CD4-positive, alpha-beta T cell treated with Interleukin-2 at 100 ng/mL for 4 hours (primary cell): ENCODE data around the gene GRIK3.
"Not testable (repeated sequence)": the region's sequence is repeated elsewhere in the genome, so short reads cannot be mapped to it uniquely, and the experiment has no call there.

Experiments
- DNase-seq: peaks from one replicate; pipeline ENCODE4 v3.0.0-alpha.2; 2020; ENCODE audit warnings: low spot score

GRIK3 gene

DNA sequence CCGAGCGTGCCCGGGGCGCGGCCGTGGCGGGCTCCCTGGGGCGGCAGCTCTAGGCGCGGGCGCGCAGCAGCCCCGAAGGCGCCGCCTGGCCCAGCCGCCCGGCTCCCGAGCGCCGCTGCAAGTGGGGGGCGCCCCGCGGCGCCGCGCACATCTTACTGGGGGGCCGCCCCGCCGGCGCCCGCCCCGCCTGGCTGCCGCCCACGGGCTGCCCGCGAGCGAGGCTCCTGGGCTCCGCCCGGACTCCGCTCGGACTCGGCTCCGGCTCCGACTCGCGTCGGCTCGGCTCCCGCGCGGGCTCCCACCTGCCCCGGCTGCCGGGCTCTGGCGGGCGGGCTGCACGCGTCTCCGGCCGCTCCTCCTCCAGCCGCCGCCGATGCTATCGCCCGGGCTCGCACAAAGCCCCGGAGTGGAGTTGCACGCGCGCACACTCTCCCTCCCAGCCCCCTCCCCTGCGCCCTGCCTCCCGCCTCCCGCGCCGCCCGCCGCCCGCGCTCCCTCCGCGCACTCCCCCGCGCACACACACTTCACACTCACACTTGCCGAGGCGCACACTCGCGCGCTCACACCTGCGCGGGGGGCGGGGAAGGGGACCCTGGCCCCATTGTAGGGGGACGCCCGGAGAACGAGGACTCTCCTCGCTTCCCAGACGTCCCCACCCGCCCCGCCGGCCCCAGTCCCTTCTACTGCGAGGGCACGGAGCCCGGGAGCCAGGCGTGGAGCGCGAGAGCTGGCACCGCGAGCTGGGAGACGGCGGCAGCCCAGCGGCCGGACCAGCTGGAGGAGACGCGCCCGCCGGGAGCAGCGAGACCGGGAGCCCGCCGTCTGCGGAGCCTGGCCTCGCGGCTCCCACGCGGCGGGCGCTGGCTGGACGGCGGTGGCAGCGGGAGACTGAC is at the start of gene GRIK3:
GRIK3 (minus strand) TSS at position 395 of the 893 bp plus-strand sequence. CDS start 407 bp downstream, outside the sequence.
- no peak for DNase-seq

DNA sequence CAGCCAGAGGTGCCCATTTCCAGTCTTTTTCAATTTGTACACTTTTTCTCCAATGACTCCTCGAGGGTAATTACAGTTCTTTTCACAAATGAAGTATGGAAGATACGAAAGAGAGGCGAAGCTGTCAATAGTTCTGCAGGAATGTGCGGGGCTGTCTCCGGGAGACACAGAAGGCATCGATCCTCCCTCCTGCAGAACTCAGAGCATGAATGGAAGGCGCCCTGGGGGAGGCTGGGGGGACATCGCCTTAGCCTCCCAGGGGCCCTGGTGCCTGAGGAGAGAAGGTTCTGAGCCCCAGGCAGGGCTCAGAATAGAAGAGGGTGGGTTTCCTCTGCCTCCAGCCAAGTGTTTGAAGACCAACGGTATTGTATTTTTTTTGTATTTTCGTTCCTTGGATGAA is 49.7 kb upstream of the GRIK3 start:
- DNase-seq = no peak

DNA sequence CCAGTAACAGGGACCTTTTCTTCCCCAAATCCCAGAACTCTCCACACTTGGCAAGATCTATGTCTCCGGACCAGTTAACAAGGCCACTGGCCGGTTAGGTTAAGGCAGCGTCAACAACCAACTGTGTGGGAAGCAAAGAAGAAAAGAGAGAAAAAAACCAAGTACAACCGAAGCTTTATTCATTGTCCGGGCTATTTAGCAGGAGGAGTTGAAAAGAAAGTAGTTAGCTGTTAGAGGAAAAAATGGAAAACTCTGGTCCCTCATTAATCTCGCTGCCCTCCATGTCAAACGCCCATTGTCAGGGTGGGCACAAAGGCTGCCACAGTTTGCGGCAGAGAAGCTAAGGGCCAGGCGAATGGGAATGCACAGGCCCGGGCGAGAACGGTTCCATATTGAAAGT is 49.3 kb upstream of the GRIK3 start:
- no peak for DNase-seq

DNA sequence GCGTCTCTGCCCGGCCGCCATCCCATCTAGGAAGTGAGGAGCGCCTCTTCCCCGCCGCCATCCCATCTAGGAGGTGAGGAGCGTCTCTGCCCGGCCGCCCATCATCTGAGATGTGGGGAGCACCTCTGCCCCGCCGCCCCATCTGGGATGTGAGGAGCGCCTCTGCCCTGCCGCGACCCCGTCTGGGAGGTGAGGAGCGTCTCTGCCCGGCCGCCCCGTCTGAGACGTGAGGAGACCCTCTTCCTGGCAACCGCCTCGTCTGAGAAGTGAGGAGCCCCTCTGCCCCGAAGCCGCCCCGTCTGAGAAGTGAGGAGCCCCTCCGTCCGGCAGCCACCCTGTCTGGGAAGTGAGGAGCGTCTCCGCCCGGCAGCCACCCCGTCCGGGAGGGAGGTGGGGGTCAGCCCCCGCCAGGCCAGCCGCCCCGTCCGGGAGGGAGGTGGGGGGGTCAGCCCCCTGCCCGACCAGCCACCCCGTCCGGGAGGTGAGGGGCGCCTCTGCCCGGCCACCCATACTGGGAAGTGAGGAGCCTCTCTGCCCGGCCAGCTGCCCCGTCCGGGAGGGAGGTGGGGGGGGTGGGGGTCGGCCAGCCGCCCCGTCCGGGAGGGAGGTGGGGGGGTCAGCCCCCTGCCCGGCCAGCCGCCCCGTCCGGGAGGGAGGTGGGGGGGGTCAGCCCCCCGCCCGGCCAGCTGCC is 46.1 kb upstream of the GRIK3 start:
- not testable (repeated sequence) for DNase-seq

DNA sequence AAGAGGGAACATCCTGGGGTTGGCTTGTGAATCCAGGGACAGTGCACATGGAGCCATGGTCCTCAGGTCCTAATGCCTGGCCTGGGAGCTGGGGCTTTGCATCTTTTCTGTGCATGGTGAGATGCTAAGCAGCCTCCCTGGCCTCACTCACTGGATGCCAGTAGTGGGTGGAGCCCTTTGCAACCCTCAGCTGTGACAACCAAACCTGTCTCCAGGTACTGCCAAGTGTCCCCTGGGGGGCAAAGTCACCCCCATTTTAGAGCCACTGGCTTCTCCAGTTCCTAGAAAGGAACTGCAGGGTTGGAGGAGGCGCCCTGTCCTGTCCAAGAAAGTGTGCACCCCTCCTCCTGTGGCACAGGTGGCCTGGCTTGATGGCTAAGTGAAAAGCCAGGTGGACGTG is 44.6 kb upstream of the GRIK3 start:
- DNase-seq = no peak

DNA sequence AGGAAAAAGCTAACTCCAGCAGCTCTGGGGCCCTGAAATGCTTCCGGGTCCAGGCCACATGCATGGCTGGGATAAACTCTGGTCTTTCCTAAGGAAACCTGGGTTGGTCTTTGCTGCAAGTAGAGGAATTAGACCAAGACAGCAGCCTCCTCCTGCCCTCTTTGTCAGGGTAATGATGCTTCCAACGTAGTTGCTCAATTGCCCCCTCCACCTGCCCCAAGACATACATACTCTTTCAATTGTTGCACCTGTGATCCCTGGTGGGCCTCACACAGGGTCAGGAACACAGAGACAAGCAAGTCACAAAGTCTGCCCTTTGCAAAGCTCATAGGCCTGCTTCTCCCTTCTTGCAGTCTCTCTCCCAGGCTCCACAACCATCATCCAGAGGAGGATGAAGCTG is 41.9 kb upstream of the GRIK3 start:
- no peak for DNase-seq

DNA sequence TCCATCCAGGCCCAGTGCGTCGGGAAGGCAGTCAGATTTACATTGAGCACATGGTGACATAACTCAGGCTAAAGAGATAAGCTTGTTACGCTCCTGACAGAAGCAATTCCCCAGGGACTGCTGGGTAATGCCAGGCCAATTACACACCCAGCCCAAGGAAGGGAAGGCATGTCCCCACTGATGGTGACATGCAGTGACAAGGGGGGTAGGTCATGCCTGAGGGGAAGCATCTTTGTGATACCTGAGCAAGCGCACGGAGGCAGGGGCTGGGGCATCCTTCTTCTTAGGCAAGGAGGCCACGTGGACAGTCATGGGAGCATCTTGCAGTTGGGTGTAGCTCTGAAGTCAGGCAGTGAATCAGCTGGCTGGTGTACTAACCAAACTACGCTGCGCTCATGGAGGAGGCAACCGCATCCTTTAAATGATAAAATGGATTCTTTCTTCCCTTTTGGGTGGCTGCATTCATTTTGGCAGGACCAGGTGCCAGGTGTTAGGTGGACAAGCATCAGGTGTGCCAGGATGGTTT is 39.6 kb upstream of the GRIK3 start:
- no peak for DNase-seq

DNA sequence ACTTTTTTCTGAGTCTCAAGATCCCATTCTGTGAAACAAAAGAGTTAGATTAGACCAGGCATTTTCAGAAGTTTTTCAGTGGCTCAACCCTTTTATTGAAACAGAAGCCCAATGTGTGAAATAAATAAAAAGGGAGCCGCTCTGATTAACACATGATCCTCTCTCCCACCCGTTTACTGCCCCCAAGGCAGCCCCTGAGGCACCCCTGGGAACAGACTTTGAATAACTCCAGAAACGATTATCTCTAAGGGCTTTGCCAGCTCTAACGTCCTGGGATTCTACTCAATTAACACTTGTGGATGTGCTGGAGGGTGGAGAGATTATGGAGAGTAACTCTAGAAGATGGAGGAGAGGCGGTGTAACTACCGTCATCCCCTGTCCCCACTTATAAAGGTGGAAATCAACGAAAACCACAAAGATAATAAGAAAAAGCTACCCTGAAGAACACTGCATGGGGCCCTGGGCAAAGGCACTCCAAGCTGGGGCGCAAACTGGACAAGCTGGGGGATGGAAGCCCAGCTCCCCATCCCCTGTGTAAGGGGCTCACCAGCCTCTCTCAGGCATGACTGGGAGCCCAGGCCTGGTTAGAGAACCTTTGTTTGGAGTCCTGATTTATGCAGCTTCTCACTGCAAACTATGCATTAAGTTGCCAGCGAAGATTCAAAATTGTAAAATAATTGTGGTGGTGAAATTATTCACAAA is 39.0 kb upstream of the GRIK3 start:
- no peak for DNase-seq

DNA sequence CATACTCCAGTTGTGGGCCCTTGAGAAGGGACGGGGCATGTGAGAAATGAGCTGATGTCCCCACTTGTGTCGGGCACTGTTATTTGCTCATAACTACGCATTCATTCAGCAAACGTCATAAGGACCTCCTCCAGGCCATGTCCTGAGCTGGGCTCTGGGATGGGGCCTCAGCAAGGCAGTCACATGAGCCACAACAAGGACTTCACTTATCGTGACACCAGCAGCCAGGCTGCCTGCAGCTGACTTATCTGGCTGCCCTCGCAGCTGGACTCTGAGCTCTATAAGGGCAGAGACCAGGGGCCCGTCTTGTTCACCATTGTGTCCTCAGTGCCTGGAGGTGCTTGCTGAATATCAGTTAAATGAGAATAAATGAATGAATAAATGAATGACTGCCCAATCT is 37.5 kb upstream of the GRIK3 start:
- DNase-seq = no peak

DNA sequence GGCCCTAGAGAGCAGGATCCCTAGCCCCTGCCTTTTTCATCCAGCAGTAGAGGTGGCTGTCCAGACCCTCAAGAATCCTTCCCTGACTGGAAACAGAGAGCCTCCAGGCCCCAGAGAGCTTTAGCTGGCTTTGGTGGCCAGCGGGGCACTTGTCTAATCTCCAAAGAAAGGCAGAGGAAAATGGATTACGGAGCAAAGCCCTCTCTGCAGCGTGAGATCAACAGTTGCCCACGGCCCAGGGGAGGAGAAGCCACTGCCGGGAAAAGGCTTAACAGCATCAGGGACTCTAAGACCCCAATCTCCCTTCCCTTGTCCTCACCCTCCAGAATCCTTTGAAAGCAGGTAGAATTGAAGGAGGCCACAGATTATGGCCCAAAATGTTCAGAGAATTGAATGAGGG is 35.8 kb upstream of the GRIK3 start:
- no peak for DNase-seq

DNA sequence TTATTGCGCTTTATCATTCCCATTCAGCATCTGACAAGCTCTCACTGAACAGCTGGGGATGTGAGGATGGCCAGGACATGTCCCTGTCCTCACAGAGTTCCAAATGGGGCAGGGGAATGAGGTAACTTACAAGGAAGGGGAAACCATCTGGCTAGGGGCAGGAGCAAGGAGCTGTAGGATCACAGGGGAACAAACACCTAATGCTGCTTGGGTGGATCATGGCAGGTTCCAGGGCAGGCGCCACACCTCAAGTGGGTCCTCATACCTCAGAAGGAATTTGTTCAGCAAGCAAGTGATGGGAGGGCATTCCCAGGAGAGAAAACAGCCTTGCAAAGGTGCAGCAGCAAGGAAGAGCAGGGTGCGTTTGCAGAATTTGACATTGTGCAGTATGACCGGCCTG is 35.1 kb upstream of the GRIK3 start:
- no peak for DNase-seq

DNA sequence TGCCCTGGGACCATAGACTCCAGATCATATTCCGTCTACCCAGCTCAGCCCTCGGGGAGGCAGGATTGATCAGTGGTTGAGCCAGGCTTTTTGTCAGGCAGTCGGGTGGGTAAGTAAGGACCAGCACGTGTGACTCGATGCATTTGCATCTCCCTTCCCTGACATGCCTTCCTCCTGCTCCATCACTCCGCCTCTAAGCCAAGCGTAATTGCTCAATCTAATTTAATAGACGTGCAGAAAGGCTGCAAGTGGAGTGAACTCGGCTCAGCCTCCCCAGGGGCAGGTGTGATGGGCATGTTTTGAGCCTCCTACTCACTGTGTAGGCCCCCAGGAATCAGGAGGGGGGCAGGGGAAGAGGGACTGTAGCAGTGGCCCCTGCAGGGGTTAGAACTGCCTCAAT is 34.6 kb upstream of the GRIK3 start:
- DNase-seq = no peak

DNA sequence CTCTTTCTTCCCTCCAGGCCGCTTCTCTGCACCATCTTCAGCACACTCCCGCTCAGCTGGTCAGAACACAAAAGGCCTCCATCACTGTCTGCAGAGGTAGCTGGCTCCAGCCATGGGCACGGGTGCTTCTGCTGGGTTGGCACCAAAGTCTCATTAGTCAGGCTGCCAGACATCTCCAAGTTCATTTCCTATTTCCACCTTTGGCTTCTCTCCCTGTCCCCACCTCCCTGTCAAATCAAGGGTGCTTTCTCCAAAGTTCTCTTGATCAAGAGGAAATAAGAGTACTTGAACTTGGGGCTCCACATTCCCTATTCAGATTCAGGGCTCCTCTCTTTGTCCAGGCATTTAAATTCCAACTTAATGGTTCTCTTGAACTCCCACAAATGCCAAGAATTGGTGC is 33.9 kb upstream of the GRIK3 start:
- no peak for DNase-seq

DNA sequence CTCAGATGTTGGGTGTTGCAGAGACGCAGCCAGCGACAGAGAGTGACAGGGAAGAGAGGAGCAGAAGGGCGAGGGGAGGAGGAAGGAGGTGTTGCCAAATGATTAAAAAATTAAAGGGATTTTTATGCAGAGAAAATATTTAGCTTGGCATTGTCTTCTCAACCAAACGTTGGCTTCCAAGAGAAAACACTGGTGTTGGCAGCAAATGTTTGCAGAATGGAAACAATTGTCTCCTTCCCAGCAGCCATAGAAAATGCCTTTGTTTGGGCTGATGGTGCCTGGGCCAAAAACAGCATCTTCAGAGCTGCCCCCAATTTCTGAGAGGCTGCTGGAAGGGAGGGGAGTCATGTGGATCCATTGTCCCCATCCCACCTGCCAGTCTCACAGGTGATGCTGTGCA is 29.7 kb upstream of the GRIK3 start:
- no peak for DNase-seq

DNA sequence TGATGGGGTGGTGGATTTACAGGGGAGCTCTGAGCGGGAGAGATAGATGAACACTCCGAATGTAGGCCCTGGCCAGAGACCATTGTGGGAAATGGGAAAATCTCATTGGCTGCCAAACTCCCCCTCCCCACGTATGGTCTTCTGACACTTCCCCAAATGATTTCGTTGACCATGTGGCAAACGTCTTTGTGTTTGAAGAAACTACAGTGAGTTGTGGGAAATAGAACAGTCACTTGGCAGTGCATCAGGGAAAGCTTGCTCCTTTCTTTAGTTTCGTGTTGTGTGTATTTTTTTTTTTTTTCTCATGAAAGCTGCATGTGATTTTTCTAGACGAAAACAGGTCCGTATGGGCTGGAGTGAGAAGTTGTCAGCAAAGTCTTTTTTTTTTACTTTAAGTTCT is 25.0 kb upstream of the GRIK3 start:
- DNase-seq = no peak

DNA sequence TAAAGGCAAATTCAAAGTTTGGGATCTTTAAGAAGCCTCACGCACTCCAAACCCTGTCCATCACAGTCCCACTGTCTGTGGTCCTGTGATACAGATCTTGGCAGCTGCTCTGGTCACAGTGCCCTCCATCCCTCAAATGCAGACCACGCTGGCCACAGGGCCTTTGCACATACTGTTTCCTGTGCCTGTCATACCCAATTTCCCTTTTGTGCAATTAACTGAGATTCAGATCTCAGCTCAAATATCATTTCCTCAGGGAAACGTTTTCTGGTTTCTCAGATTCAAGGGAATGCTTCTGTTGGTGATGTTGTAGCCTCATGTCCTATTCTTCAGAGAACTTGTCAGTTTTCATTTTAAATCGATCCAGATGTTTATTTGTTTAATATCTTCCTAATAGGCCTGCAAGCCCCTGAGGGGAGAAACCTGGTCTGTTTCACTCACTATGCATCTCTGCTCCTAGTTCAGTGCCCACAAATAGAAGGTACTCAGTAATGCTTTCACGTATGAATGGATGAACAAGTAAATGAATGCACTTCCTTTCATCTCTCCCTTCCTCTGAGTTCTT is 24.2 kb upstream of the GRIK3 start:
- DNase-seq = no peak

DNA sequence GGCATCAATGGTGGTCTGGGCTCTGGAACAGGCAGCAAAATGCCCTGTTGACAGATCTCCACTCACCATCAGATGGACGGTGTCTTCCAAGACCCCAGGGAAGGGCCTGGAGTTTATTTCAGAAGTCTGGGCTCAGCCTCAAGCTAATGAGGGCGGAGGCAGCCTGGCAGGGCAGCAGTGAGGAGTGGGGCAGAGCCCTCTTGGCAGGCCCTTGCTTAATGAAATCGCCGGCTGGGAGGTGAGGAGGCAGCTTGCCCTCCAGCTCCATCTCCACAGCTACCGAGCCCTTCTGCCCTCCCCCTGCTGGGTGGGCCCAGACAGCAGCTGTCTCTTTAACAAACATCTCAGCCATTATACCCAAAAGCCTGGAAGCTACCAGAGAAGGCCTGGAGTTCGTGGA is 22.0 kb upstream of the GRIK3 start:
- DNase-seq = no peak

DNA sequence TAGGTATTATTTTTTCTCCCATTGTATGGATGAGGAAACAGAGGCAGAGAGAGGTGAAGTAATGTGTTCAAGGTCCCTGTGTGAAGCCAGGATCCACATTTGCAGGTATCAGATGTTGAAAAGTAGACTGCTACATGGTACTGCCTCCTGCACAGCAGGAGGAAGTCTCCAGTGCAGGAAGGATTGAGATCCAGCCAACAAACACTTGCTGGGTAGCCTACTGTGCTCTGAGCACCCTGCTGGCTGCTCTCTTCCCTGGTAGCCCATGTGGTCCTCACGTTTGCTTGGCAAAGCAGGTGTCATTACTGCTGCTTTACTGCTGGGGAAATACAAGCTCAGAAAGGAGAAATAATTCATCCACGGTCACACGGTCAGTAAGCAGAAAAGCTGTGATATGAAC is 21.3 kb upstream of the GRIK3 start:
- no peak for DNase-seq

DNA sequence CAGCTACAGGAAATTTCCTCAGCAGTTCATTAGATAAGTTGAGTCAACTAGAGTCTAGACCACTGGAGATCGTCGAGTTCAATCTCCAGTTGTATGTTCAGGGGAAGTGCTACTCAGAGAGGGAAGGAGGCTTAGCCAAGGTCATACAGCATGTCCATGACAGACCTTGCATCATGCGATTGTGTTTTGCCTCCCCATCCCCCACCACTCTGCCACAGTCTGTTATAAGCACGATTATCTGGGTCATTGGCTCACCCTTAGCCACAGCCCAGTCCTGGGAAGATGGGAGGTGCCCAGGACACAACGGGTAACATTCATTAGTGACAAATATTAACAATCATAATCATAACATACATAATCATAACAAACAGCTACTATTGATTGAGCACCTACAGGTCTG is 18.9 kb upstream of the GRIK3 start:
- DNase-seq = no peak

DNA sequence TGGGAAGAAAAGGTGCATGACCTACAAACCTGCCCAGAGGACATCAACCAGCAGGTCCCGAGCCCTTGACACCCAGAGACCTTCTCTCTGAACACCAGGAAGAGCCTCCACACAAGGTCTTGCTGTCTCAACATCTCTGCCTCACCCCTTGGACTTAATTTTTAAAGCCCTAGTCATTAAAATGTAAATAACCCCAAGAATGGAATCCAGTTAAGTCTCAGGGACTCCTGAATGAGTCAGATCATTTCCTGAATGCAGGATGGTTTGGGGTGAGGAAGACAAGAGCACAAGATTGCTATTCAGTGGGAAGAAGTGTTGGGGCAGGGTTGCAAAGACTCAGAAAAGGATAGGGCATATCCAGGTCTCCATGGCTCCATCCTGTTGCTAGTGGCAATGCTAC is 17.8 kb upstream of the GRIK3 start:
- DNase-seq = no peak

DNA sequence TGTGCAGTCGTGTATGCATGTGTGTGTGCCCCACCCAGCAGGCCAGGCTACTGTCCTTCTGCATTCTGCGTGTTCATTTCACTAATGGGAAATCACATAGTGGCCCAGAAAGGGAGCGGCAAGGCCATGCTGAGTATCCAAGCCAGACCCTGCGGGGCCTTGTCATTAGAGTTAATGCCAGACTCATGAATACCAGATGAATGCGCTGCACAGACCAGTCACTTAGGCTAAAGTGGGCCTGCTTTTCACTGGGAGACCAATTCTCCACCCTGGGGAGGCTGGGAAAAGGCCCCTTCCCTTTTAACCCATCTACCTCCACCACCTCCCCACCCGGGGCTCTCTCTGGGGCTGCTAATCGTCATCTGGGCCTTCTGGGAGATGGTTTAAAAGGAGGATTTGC is 17.0 kb upstream of the GRIK3 start:
- no peak for DNase-seq

DNA sequence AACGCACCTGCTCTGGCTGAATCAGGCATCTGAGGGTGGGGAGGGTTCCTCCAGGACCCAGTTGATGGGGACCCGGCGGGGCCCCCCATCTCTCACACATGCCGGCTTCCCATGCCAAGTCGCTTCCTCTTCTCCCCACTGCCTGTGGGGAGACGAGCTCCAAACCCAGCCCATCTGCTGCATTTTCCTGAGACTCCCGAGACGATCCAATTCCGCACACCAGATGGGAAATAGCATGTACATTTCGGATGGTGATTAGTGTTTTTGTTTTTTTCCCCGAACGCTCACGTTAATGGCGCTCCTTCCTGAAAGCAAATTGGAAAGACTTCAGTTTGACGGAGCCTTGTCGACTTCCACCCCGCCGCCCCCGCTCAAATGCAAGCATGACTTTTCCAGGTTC is 13.2 kb upstream of the GRIK3 start:
- DNase-seq = no peak
